ENCODE measurements around the gene KRT77.

Gene KRT77

DNA sequence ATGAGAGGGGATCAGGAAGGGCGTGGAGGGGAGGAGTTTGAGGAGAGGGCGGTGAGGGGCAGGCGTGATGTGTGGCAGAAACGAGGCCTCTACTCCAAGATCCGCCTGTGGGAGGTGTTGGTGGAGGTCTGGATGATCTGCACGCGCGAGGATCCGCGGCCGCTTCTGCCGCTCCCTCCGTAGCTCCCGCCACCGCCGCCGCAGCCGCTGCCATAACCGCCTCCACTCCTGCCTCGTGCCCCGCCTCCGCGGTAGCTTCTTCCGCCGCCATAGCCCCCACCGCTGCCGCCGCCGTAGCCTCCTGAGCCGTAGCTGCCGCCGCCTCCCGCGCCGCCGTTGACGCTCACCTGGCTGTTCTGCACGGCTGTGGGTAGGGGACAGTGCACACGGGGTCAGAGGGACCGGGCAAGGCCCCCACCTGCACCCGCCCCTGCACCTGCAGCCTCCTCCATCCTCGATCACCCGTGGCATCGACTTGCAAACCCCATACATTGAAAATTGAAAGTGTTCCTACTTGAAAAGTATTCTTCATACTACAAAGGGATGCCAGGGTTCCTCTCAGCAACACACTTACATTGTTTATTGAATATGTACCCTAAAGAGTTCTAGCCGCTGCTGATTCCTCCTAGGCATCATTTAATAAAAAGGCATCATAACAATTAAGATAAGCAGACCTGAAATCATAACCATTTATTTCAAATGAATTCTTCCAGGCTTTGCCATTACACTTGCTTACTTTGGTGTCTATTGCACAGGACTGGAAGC, 12.1 kb downstream of the KRT77 start:
- DNase-seq, result peak; percentile 67

DNA sequence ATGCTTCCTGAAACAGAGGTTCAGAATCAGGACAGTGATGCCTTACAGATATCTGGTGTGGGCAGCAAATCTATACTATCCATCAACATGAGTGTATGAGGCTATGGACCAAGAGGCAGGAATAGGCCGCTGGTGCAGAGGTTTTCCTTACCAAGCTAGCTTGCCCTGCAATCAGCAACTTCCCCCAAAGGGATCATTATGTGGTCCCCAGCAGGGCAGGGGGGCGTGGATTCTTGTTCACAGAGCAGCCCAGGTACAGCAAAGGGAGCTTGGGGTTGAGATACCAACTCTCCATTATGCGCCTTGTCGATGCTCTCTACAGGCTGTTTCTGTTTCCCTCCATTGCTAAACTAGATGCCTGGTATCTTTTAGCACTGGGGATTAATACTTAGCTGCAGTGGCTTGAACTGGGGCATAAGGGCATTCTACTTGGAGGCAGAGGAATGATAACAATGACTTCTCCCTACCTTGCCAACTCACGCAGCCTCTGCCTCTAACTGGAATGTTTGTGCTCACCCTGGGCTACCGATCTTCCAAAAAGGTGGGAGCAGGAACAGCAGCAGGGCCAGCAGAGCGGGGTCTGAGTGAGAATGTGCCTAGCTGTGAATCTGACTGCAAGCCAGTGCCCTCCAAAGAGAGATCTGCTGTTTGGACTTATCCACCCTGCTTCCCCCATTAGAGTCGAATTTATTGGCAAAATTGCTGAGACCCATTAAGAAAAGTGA, 12.8 kb downstream of the KRT77 start:
- no peak for DNase-seq

DNA sequence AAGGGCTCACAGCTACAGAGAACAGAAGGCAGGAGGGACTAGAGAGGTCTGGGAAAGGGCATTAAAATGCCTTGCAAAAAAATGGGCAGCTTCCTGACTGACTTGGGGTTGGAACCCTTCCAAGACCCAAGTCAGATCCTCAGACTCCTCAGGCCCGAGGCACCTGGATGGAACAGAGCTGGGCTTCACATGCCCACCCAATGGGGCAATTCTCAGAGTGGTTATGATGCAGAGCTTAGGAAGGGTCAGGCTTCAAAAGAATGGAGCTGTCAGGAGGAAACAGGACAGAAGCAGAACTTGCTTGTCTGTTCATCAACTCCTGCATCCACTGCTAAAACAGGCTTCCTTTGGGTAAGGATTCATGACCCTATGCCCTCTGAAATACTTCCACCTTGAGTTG, 13.4 kb downstream of the KRT77 start:
- DNase-seq, result no peak

DNA sequence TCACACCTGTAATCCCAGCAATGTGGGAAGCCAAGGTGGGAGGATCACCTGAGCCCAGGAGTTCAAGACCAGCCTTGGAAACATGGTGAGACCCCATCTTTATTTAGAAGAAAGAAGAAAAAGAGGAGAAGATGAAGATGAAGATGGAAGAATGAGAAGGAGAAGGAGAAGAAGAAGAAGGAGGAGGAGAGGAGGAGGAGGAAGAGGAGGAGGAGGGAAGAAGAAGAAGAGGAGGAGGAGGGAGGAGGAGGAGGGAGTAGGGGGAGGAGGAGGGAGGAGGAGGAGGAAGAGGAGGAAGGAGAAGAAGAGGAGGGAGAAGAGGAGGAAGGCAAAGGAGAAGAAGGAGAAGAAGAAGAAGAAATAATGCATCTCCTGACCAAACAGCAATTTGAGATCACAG, 14.1 kb downstream of the KRT77 start:
- DNase-seq, result no peak

DNA sequence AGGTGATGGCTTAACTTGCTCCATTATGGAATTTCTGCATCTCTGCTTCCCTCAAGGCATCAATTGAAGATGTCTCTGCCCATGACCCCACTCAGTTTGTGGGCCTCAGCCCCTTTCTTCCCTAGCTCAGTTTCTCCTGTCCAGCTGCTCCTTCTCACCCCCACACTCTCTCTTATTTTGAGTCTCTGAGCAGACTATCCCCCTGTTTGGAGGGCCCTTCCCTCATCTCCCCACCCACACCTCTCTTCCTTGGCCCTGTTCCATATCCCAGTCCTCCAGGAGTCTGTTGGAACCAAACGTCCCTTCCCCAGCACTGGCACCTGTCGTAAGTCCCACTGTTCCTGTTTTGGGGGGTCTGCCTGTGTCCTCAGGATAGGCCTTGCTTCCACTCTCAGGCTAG, 14.8 kb downstream of the KRT77 start:
- no peak for DNase-seq

DNA sequence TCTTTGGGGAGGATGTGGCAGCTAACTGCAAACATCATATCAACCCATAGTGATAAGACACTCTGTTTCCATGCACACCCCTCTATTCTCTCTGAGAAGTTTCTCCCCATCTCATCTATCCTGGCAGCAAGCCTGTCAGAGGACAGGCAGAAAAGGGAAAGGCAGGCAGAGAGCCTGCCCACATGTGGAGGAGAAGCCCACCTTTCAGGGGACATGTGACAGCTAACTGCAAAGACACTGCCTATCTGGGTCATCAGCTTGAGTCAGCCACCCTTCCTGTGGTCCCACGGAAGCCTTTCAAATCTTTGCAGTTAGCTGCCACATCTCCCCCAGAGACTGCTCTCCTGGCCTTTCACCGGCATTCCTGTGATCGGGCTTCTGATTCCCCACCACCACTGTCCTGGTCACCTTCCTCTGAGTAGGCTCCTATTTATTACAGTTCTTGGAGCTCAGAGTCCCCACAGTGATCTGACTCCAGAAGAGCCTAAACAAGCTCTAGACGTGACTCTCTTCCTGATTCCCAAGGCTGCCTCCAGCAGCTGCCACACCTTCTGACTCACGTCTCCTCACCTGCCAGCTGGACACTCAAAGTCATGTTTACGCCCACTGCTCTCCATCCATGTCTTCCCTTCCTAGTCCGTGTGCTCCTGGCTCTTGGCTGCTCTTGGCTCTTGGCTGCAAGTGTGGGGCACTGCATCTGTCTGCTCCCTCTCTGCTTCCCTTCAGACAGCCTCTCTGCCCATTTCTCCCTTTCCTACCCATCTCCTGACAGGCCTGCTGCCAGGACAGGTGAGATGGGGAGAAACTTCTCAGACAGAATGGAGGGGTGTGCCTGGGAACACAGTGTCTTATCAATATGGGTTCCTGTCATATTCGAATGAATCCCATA, 15.6 kb downstream of the KRT77 start:
- DNase-seq, result no peak

DNA sequence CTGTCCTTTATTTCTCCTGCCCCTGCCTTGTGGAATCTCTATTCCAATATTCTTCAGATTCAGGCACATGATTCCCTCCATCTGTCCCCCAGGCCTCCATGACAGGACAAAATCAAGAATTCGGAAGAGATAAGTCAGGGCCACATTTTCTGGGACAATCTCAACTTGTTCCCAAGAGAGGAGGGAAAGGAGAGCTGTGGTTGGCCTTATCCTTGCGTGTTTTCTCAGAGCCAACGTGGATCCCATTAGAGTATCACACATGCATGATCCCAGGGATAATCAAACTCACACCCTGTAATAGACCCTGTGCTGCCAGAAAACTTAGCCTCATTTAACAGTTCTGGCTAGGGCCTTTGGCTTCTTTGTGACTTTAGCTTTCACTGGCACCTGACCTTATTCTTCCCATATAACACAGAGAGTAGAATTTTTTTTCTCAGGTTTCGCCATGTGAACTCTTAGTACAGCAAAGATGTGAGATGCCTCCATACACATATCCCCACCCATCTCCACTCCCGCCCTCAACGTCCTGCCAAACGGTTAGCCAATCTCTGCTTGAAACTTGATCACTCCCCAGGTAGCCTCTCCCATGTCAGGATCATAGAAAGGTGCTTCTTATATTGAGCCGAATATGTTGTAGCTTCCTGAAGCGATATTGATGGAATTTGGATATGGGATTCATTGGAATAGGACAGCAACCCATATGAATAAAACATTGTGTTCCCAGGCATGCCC, 16.4 kb downstream of the KRT77 start:
- DNase-seq, result no peak

DNA sequence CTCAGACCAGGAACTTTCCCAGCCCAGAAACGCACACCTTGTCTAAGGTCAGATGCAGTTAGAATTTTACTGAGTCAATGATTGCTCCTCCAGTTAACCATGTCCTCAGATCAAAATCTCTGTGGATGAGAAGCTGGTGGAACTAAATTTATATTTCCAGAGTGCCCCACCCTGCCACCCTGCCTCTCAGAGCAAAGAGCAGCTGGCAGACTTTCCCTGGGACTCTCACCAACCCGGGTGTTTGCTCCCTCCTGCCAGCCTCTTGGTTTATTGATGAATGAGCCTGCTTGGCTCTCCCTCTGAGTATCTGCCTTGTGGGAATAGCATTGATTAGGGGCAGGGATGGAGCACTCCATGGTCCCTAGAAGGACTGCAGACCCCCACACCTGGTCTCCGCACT, 17.3 kb downstream of the KRT77 start:
- DNase-seq, result no peak

DNA sequence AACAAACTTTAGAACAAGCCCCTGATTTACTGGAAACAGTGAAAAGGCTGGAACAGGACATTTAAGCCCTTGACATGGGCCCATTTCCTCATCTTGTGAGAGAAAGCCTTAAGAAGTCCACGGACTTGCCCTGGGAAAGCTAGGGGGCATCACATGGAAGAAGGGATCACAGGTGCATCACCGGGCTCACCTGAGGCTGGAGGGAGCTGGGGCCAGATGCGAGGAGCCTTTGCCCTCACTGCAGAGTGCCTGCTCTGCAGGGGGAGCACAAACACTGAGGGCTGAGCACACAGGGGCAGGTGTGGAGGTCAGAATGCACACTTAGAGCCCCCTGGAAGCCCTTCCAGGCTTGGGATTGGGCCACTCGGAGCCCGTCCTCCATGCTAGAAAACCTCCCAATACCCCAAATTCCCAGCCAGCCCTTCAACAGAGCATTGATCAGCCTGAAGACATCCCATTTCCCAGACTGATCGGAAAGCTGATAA, 17.9 kb downstream of the KRT77 start:
- DNase-seq, result no peak

DNA sequence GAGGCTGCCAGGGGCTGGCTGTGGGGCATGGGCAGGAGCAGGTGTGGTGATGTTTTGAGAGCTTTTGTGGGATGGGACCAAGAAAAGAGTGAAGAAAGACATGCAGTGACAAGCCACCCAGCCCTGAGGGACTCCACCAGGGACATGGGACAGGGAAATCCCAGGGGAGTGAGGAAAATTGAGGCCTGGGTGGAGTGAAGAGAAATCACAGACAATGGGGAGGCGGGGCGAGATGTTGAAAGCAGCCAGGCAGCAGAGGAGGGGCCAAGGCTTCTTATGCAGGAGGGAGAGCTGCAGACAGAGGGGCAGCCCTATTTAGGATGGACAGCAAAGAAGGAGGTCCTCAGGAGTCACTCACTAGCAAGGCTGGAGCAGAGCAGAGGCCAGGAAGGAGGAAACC, 18.9 kb downstream of the KRT77 start:
- DNase-seq, result no peak

DNA sequence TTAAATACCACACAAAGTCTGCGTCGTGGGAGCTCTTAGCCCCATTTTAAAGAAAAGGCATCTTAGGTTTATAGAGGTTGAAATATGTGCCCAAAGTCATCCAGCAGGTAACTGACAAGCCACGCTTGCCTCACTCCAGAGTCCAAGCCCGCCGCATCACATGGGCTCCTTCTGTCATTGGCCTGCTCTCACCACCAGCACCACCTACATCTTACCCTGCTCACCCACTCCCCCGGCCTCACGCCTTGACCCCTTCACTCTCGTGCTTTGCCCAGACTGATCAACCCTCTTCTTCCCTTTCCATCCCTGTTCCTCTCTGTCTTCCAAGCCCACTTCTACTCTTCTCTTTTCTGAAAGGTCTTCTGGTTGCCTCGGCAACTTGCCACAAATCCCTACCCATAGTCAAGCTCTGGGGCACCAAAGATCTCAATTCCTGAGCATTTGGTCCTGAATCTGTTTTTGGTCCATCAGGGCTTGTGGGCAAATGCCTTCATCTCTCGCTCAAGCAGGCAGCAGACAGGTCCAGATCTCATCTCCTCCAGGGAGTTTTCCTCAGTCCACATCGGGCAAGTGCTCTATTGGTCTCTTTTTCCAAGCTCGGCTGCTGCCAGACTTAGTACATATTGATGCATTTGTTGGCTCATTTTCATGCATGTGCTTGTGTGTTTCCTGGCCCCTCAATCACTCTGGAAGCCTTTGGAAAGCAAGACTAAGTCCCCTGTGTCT, 19.6 kb downstream of the KRT77 start:
- no peak for DNase-seq

DNA sequence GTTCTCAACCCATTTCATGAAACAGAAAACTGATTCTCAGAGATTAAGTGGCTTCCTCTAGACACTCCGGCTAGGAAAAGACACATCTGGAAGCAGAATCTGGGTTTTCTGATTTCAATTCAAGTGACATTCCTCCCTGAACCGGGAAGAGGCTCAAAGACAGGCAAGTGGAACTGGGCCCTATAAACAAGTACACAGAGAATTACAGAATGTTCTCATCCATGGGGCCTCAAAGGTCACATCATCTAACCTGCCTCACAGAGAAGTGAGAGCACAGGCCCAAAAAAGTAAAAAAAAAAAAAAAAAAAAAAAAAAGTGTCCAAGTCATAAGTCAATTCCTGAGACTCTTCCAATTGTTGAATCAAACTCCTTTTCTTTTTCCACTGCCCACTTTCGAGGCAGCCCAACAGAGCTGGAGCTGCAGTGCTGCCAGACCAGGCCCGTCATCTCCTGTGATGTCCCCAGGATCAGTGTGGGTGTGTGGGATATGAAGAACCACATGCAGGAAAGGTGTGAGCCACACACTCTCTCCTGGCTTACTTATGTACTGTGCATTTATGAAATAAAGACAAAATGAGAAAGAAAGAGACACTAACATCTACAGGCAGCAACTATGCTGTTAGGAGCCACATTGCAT, 20.3 kb downstream of the KRT77 start:
- no peak for DNase-seq

DNA sequence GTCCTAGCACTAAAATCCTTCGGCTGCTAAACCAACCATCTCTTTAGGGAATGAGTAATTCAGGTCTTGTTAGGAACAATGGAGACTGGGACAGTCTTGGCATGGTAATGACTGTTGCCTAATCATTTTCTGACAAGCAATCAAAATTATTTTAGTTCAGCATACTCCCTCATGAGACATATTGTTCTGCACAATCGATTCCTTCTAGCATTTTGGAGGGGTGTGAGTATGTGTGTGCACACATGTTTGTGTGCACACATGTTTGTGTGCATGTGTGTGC, 21.0 kb downstream of the KRT77 start:
- DNase-seq, result no peak

DNA sequence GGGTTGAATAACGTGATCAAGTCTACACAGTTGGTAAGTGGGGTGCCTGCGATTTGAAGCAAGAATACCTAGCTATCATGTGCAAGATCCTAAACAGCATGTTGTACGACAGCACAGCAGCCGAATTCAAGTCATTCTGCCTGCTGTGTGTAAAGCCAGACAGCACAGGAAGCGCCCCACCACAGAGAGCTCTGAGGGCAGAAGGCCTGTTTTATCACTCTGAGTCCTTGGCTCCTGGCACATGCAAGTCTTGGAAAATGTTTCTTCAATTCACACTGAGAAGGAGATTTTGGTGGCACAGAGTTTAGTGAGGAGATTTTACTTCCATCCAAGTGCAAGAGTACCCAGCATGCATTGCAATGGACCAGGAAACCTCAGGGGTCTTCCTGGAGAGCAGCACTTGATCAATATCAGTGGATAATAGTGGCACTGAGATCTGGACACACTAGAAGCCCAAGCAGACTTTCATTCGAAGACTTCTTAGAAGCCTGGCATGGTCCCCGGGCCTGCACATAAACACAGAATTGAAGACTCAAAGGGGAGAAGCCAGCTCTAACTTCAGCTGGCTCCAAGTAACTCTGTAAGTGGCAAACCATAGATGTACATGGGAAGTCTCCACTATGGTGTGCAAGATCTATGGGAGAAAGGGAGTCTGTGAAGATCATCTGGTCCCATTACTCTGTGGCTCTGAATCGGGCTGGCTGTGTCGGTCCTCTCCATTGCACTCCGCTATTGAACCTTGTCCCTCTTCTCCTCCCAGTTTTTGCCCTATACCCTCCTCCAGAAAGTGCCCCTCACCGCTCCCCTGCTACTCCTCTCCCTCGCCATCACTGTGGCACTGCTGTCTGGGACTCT, 21.6 kb downstream of the KRT77 start:
- DNase-seq, result peak; percentile 32

DNA sequence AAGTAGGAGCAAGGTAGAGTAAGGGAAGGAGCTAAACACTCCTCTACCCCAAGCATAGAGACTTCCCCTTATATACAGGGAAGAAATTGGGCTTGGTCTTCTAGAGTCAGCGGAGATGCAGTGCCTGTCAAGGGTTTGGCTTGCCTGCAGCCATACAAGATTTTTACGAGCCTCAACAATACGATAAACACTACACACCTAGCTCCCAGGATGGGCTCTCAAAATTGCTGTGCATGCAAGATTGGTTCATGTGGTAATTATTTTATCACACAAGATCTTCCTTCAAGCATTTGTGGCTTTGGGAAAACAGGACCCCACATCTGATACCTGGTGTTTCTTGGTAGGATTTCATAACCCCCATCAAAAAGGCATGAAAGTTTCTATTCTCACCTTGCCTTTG, 23.0 kb downstream of the KRT77 start, which contains the start of gene KRT1:
Gene KRT1 (minus strand): TSS at position 45 of the 400 bp plus-strand sequence. CDS start 59 bp downstream, outside the sequence.
- DNase-seq, result no peak

DNA sequence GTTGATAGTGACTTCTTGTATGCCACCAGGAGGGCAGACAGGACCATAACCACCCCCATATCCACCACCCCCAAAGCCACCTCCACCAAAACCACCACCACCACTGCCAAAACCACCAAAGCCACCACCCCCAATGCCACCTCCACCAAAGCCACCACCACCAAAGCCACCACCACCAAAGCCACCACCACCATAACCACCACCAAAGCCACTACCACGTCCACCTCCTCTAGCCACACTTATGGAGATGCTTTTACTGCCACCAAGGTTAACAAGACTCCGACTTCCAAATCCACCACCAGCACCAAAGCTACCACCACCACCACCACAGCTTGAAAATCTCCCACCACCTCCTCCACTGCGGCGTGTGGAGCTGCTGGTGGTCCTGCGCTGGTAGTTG, 23.4 kb downstream of the KRT77 start:
- DNase-seq, result no peak

DNA sequence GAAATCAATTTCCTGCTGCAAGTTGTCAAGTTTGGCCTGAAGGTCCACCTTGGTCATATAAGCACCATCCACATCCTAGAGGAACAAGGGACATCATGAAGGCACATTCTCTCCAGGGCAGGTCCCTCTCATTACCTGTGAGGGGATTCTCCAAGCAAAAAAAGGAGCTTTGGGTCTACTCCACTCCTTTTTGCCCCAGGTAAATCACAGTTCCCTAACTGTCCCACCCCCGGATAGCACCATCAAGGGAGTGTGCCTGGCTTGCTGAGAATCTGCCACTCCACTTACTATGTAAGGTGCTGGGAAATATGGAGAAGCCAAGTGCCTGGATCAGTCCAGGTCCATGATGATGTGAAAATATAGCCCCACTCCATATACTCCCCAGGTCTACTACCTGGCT, 25.7 kb downstream of the KRT77 start:
- no peak for DNase-seq

DNA sequence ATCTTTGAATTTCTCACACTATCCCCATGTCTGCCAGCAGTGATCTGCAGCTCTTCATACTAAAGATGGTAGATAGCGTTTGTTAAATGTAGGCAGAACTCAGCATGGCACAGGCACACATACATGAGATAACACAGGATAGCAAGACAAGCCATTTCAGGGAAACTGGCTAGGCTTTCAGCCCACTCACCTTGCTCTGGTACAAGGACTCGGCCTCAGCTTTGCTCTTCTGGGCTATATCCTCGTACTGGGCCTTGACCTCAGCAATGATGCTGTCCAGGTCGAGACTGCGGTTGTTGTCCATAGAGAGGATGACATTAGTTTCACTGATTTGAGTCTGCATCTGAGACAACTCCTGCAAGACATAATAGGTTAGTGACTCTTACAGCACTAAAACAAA, 26.2 kb downstream of the KRT77 start:
- DNase-seq, result no peak

DNA sequence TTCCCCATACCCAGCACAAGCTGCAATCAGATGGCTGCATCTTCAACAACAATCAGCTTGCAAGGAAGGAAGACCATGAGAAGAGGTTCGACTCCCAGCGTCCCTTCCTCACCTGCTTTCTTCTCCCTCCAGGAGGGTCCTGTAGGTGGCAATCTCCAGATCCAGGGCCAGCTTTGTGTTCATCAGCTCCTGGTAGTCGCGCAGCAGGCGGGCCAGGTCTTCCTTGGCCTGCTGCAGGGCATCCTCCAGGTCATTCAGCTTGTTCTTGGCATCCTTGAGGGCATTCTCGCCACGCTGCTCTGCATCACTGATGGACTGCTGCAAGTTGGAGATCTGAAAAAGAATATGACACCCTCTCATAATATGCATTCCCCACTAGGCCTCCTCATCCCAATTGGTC, 27.2 kb downstream of the KRT77 start:
- no peak for DNase-seq

DNA sequence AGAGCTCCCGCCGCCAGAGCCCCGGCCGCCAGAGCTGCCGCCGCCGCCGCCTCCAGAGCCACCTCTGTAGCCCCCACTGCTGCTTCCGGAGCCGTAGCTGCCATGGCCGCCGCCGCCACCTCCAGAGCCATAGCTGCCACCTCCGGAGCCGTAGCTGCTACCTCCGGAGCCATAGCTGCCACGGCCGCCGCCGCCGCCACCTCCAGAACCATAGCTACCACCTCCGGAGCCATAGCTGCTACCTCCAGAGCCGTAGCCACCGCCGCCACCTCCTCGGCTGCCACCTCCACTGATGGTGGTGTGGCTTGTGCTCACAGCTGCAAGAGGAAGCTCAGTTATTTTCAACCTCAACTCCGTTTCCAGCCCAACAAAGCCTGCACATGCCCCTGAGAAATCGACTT, 28.0 kb downstream of the KRT77 start:
- no peak for DNase-seq

DNA sequence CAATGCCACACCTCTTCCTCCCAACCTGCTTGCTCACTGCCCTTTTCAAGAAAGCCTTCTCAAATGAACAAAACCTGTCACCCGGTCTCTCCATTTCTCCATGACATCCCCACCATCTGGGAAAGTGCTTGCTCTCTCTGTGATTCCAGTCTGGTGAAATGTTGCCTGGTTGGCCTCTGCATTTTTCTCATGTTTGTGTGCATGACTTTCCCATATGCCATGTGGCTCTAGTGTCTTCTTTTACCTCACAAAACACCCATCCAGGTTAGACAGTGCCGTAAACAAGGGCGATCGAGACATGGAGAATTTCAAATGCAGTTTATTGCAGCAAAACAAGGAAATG, 28.9 kb downstream of the KRT77 start:
- no peak for DNase-seq

Data from stimulated activated CD4-positive, alpha-beta T cell treated with anti-CD3 and anti-CD28 coated beads, Interleukin-15, amount 100 ng/mL, for 24 hours (primary cell).